Activated CD8-positive, alpha-beta T cell treated with anti-CD3 and anti-CD28 coated beads, Interleukin-2, amount 10 ng/mL, durations not matched to agents 7 days and 5 days (primary cell): ENCODE measurements around the gene FBXL16. TPM values are rescaled to one million over a fixed set of nuclear protein-coding genes. Genes with fewer than 3 reads are reported as not detected.
A peak's percentile ranks its signal among the peaks of the same experiment; 100 is the strongest.

Experiments used
- ATAC-seq: fragments of 150-1000 bp; cut with Tn5 transposase; one replicate; pipeline ENCODE4 v1.10.0; 2021; ENCODE audit warnings: moderate library complexity
- CTCF ChIA-PET: fragments of 350-600 bp; sonication (Branson Sonifier 250); formaldehyde crosslinking; loops from one replicate; lab custom pipeline; 2021; ENCODE audit warnings: antibody characterized with exemption; lab: Charles Lee
- POLR2A ChIA-PET: fragments of 350-600 bp; sonication (Branson Sonifier 250); formaldehyde crosslinking; loops from one replicate; lab custom pipeline; 2021; ENCODE audit warnings: antibody characterized with exemption; lab: Charles Lee
- DNase-seq: peaks from one replicate; pipeline ENCODE4 v3.0.0-alpha.2; 2020
- H3K27ac Mint-ChIP-seq: one replicate; pipeline ENCODE4 v1.8.0; 2021; ENCODE audit warnings: mild to moderate bottlenecking, mixed read lengths
- H3K27me3 Mint-ChIP-seq: one replicate; pipeline ENCODE4 v1.8.0; 2021; ENCODE audit warnings: low read depth, mixed read lengths
- H3K36me3 Mint-ChIP-seq: one replicate; pipeline ENCODE4 v1.8.0; 2021; ENCODE audit warnings: low read depth, mixed read lengths
- H3K4me1 Mint-ChIP-seq: one replicate; pipeline ENCODE4 v1.8.0; 2021; ENCODE audit warnings: low read depth, mixed read lengths
- H3K4me3 Mint-ChIP-seq: one replicate; pipeline ENCODE4 v1.8.0; 2021; ENCODE audit warnings: mild to moderate bottlenecking, mixed read lengths
- H3K9me3 Mint-ChIP-seq: one replicate; pipeline ENCODE4 v1.8.0; 2022; ENCODE audit warnings: mixed read lengths; ENCODE audit not compliant: insufficient read depth
- total RNA-seq, 2 experiments: library from RNA; stranded (reverse); gene quantifications; one replicate each; pipeline ENCODE4 v1.2.3, GENCODE V29; 2021

The FBXL16 gene
- total RNA-seq, 2 experiments from 2014 or later: 5.9 to 7.3 TPM

DNA sequence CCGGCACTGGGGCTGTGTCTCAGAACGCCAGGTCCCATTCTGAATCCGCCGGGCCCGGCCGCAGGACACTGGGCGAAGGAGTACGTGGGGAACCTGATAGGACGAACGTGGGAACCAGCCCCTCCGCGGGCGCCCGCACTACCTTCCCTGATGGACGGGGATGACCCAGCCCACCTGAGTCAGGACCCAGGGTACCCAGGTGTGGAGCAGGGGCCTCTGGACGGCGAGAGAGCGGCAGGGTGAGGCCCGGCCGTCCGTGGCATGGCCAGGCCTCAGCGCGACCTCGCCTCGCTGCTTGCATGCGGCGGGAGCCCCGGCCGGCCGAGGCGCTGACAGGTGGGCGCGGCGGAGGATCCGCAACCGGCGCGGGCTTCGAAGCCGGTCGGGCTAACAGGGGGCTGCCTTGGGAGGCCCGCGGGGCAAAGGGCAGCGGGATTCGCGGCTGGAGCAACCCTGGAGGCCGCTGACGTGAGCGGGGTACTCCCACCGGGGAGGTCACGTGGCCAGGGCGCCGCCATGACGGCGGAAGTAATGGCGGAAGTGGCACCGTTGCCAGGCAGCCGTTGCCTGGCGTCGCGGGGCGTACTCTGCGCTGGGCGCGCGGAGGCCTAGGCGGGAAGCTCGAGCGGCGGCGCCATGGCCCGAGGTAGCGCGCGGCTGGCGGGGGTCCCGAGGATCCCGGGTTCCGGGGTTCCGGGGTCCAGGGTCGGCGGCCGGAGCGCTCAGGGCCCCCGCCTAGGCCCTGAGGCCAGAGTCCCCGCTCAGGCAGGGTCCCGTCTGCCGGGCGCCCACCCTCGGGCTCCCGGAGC is 56.6 kb downstream of the FBXL16 start, which contains the start of gene WDR90:
Gene WDR90 (plus strand): TSS at position 585 of the 809 bp plus-strand sequence. CDS start 52 bp downstream, at position 637.
- CTCF ChIA-PET: interaction anchor here (0.7 to 2.6 kb wide), 4 partner anchors 12 to 70 kb away, joined by 3 to 16 read pairs (median 4); partner anchors contain the start of genes METTL26 and RHOT2
- peaks cover 15% of the 10 kb centered on the region for H3K4me1 Mint-ChIP-seq
- H3K9me3 Mint-ChIP-seq: no peaks in the 10 kb centered on the region
- POLR2A ChIA-PET: interaction anchor here (0.6 to 1.1 kb wide), 4 partner anchors 10 to 79 kb away, joined by 3 read pairs; partner anchors contain the start of genes PIGQ and RHOT2
- ATAC-seq (peak; percentile 84), DNase-seq (peak; percentile 95)
- peak within 1 kb of the TSS; percentile 78 for H3K27ac Mint-ChIP-seq
- H3K27me3 Mint-ChIP-seq: no peaks in the 10 kb centered on the region
- H3K36me3 Mint-ChIP-seq: peaks cover 8% of the 10 kb centered on the region
- H3K4me3 Mint-ChIP-seq: peak within 1 kb of the TSS; percentile 78

DNA sequence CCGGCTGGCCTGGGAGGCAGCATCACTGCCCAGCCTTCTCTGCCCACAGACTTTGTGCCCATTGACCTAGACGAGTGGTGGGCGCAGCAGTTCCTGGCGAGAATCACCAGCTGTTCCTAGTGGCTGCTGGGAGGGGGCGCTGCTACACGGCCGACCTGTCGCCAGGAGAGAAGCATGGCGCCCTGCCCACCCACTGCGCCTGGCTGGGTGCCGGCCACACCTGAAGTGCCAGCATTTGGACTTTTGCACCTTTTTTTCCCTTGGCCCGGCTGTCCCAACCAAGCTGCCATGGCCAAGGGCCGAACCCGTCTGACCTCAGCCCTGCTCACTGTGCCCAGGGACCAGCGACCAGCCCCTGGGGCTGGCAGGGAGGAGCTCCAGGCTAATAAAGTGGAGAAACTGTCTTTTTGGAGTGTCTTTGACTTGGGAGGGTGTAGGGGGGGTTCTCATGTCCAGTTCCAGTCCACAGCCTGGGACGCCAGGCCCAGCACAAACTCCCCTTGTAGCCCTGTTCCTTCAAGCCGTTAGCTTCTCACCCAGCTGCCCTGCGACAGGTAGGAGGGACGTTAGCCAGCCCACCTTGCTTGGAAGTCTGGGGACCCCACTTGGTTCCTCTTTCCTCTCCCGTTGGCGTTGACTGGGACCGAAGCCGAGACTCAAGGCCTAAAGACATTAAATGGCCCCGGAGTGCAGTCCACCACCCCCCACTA is 57.4 kb downstream of the FBXL16 start:
- Mint-ChIP-seq H3K4me3 (peak overlapping the region; percentile 78), H3K9me3 (no peaks in the 10 kb centered on the region), H3K4me1 (peaks cover 19% of the 10 kb centered on the region), H3K27ac (peak overlapping the region; percentile 78), H3K36me3 (peaks cover 11% of the 10 kb centered on the region), H3K27me3 (no peaks in the 10 kb centered on the region)
- ATAC-seq: no peak
- POLR2A ChIA-PET: no interaction called here
- CTCF ChIA-PET: interaction anchor here (1.4 to 2.6 kb wide), 2 partner anchors 11 to 20 kb away, joined by 5 to 16 read pairs; partner anchors contain the start of genes METTL26 and RHOT2
- DNase-seq: peak; percentile 54

DNA sequence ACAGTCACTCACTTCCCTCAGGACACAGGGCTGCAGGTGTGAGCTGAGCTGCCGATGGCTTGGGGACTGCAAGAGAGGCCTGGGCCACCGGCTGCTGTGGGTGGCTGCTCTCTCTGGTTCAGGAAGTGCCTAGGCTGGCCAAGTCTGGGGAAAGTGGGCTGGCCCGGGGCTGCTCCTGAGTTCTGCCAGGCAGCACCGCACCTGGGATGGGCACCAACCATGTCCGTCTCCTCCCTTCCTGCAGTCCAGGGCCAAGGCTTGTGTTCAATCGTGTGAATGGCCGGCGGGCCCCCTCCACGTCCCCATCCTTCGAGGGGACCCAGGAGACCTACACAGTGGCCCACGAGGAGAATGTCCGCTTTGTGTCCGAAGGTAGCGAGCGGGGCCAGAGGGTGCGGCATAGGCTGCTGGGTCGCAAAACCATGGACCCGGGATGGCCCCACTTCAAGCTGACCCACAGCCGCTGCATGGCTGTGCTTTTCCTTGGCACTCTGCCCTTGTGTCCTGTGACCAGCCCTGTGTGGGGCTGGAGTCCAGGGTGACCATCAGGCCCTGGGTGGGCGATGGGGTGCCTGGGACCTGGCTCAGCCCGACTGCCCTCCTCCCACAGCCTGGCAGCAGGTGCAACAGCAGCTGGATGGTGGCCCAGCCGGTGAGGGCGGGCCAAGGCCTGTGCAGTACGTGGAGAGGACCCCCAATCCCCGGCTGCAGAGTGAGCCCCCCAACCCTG is 58.3 kb downstream of the FBXL16 start:
- H3K36me3 Mint-ChIP-seq: peaks cover 11% of the 10 kb centered on the region
- DNase-seq (no peak), ATAC-seq (no peak)
- CTCF ChIA-PET: interaction anchor here (1.4 to 2.6 kb wide), 2 partner anchors 10 to 21 kb away, joined by 5 to 16 read pairs; partner anchors contain the start of genes METTL26 and RHOT2
- peaks cover 27% of the 10 kb centered on the region for H3K4me1 Mint-ChIP-seq
- POLR2A ChIA-PET: interaction anchor here (0.6 kb wide), 1 partner anchor 46 kb away, joined by 3 read pairs; no protein-coding TSS in a partner anchor
- no peak overlapping the region for H3K27ac Mint-ChIP-seq
- no peaks in the 10 kb centered on the region for H3K27me3 Mint-ChIP-seq
- no peaks in the 10 kb centered on the region for H3K9me3 Mint-ChIP-seq
- H3K4me3 Mint-ChIP-seq: no peak overlapping the region

DNA sequence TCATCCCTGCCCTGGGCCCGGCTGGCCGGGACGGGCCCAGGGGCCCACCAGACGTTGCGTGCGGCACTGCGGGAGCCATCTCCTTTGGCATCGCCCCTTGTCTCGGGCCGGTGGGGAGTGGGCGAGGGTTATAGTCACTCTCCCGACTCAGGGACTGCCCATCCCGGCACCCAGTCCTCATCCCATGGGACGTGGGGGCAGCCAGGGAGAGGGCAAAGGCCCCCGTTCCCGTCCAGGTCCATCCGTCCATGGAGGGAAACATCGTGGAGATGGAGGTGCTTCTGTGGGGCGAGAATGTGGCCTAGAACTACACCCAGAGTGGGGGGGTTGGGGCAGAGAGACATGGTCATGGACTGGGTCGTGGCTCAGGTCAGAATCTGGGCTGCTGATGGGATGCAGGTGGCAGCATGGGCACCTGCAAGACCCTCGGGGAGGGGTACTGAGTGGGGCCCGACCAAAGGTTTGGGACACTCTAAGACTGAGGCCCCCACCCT is 58.9 kb downstream of the FBXL16 start:
- ChIA-PET CTCF (no interaction called here), POLR2A (no interaction called here)
- Mint-ChIP-seq H3K36me3 (peaks cover 11% of the 10 kb centered on the region), H3K27me3 (no peaks in the 10 kb centered on the region), H3K9me3 (no peaks in the 10 kb centered on the region), H3K4me3 (no peak overlapping the region), H3K4me1 (peaks cover 27% of the 10 kb centered on the region), H3K27ac (no peak overlapping the region)
- DNase-seq (no peak), ATAC-seq (no peak)

DNA sequence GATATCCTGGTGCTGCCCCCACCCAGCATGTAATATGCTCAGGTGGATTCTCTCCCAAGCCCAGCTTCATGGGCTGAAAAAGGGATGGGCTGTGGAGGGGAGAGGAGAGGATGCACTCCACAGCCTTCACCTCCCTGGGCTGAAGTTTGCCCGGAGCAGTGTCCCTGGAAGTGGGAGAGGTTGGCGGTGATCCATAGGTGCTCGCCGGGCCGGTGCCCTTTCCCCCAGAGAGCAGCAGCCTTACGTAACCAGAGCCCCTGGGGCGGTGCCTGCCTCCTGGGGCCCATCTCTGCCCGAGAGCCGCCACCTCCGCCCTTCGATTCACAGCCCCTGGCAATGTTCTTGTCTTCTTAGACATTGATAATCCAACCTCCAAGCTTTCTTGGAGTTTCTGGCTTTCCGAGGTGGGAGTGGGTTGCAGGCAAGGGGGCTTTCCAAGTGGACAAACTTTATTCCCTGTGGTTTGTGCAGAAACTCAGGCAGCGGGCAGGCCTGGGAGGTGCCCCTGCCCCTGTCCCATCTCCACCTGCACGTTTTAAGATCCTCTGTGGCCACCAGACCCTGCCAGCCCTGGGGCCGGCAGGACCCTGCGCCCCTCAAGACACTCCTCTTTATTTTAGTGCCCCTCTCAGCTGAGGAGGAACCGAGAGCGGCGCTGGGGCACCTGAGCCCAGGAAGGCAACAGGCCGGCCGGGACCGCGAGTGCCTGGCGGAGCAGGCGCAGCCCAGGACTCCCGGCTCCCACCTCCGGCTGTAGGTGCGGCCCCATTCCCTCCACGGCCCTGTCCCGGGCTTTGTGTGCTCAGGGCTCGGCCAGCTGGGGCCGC is 59.5 kb downstream of the FBXL16 start:
- DNase-seq (no peak), ATAC-seq (no peak)
- Mint-ChIP-seq H3K27ac (no peak overlapping the region), H3K27me3 (no peaks in the 10 kb centered on the region), H3K4me1 (peaks cover 27% of the 10 kb centered on the region), H3K36me3 (peaks cover 11% of the 10 kb centered on the region), H3K9me3 (no peaks in the 10 kb centered on the region), H3K4me3 (no peak overlapping the region)
- ChIA-PET CTCF (no interaction called here), POLR2A (no interaction called here)

- Mint-ChIP-seq H3K9me3 (no peaks in the 10 kb centered on the region), H3K27ac (no peak overlapping the region), H3K36me3 (peaks cover 11% of the 10 kb centered on the region), H3K4me3 (no peak overlapping the region), H3K27me3 (no peaks in the 10 kb centered on the region), H3K4me1 (peaks cover 20% of the 10 kb centered on the region)
- no peak for DNase-seq
- ChIA-PET CTCF (no interaction called here), POLR2A (no interaction called here)
- no peak for ATAC-seq
Observed at GRCh38 chr16:644556-644955, 61.0 kb downstream of the FBXL16 start.

- H3K27me3 Mint-ChIP-seq: no peaks in the 10 kb centered on the region
- no peak overlapping the region for H3K27ac Mint-ChIP-seq
- peaks cover 17% of the 10 kb centered on the region for H3K4me1 Mint-ChIP-seq
- ATAC-seq (no peak), DNase-seq (no peak)
- H3K36me3 Mint-ChIP-seq: peaks cover 9% of the 10 kb centered on the region
- H3K9me3 Mint-ChIP-seq: no peaks in the 10 kb centered on the region
- ChIA-PET CTCF (no interaction called here), POLR2A (interaction anchor here (0.9 kb wide), 1 partner anchor 52 kb away, joined by 4 read pairs; no protein-coding TSS in a partner anchor)
- H3K4me3 Mint-ChIP-seq: peak overlapping the region; percentile 70
Observed at GRCh38 chr16:643050-643368, 62.6 kb downstream of the FBXL16 start.

Other genes starting within 250 kb of the FBXL16 start
- gene CAPN15, start 178.1 kb downstream of the FBXL16 start, total RNA-seq: 10 to 100 TPM; 85.3 to 93.0 TPM
- gene PRR35, start 145.4 kb downstream of the FBXL16 start, total RNA-seq: not detected
- gene NHLRC4, start 138.8 kb downstream of the FBXL16 start, total RNA-seq: 1 to 10 TPM; 1.6 TPM
- 10 to 100 TPM; 41.2 to 43.0 TPM for gene PIGQ, start 135.8 kb downstream of the FBXL16 start, total RNA-seq
- gene RAB40C, start 115.7 kb downstream of the FBXL16 start, total RNA-seq: 10 to 100 TPM; 13.1 to 15.0 TPM
- under 1 TPM; 0.47 to 0.68 TPM for gene WFIKKN1, start 74.8 kb downstream of the FBXL16 start, total RNA-seq
- gene METTL26, start 69.5 kb downstream of the FBXL16 start, total RNA-seq: 10 to 100 TPM; 89.0 to 94.0 TPM
- 10 to 100 TPM; 40.6 to 40.9 TPM for gene MCRIP2, start 64.0 kb downstream of the FBXL16 start, total RNA-seq
- 100 to 1,000 TPM in 1 of 2 experiments, 10 to 100 TPM in 1; 96.8 to 106 TPM for gene WDR90, start 56.4 kb downstream of the FBXL16 start, total RNA-seq
- gene RHOT2, start 37.7 kb downstream of the FBXL16 start, total RNA-seq: 100 to 1,000 TPM; 135 to 139 TPM
- 1 to 10 TPM; 1.4 to 1.9 TPM for gene RHBDL1, start 30.1 kb downstream of the FBXL16 start, total RNA-seq
- gene STUB1, start 25.4 kb downstream of the FBXL16 start, total RNA-seq: 10 to 100 TPM; 80.4 to 86.4 TPM
- 10 to 100 TPM; 36.1 to 39.0 TPM for gene JMJD8, start 21.5 kb downstream of the FBXL16 start, total RNA-seq
- gene WDR24, start 15.4 kb downstream of the FBXL16 start, total RNA-seq: 10 to 100 TPM; 16.9 to 19.4 TPM
- 10 to 100 TPM in 1 of 2 experiments, 1 to 10 TPM in 1; 8.1 to 10.6 TPM for gene METRN, start 9.3 kb upstream of the FBXL16 start, total RNA-seq
- gene ANTKMT, start 15.3 kb upstream of the FBXL16 start, total RNA-seq: 10 to 100 TPM; 12.3 to 14.2 TPM
- gene CCDC78, start 20.6 kb upstream of the FBXL16 start, total RNA-seq: 1 to 10 TPM; 3.9 TPM
- 10 to 100 TPM in 1 of 2 experiments, 1 to 10 TPM in 1; 8.4 to 11.2 TPM for gene HAGHL, start 21.3 kb upstream of the FBXL16 start, total RNA-seq
- 10 to 100 TPM; 24.9 to 32.4 TPM for gene CIAO3, start 35.2 kb upstream of the FBXL16 start, total RNA-seq
- not detected for gene MSLN, start 54.9 kb upstream of the FBXL16 start, total RNA-seq
- gene RPUSD1, start 82.6 kb upstream of the FBXL16 start, total RNA-seq: 10 to 100 TPM; 25.9 to 30.1 TPM
- 100 to 1,000 TPM; 102 to 126 TPM for gene CHTF18, start 82.8 kb upstream of the FBXL16 start, total RNA-seq
- gene GNG13, start 94.9 kb upstream of the FBXL16 start, total RNA-seq: not detected